HG03135 (cell line): ENCODE results near the gene EXOC8.

Source experiments
- ATAC-seq: cut with Tn5 transposase; IDR thresholded peaks from one replicate; pipeline ENCODE4 v1.9.1; 2021; ENCODE audit warnings: mild to moderate bottlenecking, moderate library complexity; ENCODE audit not compliant: unreplicated experiment

EXOC8 gene

DNA sequence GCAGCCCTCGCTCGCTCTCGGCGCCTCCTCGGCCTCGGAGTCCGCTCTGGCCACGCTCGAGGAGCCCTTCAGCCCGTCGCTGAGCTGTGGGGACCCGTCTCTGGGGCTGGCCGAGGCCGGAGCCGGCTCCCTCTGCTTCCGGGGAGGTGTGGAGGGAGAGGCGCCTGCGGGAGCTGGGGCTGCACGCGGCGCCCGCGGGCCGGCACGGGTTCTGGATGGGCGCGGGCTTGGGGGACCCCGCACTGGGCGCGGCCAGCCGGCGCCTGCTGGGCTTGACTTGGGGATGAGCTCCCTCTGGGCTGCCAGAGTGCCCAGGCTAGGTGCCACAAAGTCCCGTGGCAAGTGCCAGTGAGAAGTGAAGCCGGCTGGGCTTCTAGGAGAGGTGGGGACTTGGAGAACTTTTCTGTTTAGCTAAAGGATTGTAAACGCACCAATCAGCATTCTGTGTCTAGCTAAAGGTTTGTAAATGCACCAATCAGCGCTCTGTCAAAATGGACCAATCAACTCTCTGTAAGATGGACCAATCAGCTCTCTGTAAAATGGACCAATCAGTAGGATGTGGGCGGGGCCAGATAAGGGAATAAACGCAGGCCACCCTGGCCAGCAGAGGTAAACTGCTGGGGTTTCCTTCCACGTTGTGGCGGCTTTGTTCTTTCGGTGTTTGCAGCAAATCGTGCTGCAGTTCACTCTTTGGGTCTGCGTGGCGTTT is 20.2 kb downstream of the EXOC8 start:
- ATAC-seq: no peak

DNA sequence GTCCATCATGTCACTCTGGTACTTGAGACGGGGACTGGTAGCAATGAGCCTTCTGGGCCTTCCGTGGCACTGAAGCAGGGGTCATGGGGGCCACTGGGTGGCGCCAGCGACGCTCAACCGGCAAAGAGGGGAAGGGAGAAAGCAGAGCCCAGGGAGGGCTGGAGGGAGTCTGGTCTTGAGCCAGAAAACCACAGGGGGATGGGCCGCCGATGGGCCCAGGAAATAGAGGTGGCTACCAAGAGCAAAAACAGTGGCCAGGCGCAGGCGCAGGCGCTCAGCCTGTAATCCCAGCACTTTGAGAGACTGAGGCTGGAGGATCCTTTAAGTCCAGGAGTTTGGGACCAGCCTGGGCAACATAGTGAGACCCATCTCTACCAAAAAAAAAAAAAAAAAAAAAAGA is 21.8 kb downstream of the EXOC8 start:
- no peak for ATAC-seq

DNA sequence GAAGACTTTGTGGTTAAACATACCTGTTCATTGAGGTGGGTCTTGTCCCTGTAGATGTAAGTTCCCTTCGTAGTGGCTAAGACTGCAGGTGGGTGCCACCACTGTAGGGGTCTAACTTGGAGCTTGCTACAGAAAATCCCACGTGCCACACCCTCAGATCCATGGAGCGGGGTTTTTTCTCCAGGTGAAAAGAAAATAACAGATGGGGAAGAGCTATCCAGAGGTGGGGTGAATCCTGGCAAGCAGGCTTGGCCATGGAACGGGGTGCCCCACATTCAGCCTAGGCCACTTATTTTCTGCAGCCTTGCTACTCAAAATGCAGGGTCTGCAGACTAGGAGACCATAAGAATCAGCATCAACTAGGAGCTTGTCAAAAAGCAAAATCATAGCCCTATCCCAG is 24.0 kb downstream of the EXOC8 start:
- no peak for ATAC-seq

DNA sequence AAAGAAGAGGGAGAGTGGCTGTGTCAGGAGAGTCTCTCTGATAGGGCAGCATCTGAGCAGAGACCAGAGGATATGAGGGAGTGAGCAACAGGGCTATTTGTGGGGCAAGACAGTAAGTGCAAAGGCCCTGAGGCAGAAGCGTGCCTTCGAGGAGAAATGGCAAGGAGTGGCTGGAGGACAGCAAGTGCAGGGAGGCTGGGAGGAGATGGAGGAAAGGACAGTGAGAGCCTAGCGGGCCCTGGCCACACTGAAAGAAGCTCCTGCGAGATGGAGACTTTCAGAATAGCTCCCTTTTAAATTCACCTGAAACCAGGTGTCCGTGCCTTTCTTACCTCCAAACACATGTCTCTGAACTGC is 25.2 kb downstream of the EXOC8 start:
- no peak for ATAC-seq

DNA sequence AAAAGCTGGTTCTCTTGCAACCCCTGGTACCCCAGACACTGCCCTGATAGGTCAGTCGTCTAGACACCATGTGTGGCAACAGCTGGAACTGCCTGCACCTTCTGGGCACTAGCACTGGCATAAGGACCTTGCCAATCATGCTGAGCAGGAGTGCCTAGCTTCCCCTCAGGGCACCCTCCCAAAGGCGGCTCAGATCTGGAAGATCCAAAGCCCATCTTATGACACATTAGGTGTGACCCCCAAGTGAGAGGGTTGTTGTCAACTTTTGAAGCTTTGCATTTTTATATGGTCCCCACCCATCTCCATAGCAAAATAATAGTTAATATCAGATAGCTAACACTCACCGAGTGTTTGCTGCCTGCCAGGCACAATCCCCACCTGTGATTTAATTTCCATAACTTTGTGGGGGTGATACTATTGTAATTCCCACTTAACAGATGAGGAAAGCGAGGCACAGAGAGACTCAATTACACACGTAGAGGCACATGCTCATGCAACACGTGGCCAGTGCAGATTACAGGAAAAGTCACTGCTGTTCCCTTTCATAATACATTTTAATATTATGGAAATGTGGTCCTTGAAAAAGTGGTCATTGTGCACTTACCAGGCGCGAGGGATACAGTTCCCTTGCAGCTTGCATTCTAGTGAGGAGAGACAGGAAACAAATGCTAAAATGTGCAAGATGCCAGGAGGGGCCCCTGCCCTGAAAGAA is 25.8 kb downstream of the EXOC8 start:
- ATAC-seq: no peak

DNA sequence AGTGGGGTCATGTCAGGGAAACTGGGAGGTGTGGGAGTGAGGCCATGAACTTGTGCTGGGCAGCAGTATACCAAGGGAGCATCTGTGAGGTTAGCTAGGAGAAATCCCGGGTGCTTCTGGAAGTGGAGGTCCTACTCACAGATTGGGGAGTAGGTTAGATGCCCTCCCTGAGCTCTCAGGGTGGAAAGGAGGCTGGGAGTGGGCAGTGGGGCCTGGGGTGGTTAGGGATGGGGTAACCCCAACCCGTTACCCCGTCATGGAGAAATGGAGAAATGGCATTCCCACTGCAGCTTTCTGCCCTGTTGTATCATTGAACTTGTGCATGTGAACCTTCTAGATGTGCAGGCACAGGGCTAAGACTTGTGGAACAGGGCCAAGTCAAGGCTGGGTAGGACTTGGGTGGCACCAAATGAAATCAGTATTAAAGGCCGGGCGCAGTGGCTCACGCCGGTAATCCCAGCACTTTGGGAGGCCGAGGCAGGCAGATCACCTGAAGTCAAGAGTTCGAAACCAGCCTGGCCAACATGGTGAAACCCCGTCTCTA is 27.2 kb downstream of the EXOC8 start:
- no peak for ATAC-seq

DNA sequence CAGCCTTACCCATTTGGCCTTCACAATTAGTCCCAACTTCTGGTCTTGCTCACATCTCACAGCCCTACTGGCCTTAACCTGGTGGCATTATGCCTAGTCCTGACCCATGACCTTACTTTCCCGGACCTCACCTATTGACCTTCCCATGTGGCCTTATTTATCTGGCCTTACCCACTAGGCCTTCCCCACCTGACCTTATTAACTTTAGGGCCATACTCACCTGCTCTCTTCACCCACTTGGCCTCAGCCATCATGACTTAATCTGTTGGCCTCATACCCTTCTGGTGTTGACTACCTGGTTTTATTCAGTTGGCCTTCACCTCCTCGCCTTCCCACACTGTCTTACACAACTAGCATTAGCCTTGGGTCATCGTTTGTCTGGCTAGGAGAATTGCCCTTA is 35.7 kb downstream of the EXOC8 start:
- no peak for ATAC-seq

DNA sequence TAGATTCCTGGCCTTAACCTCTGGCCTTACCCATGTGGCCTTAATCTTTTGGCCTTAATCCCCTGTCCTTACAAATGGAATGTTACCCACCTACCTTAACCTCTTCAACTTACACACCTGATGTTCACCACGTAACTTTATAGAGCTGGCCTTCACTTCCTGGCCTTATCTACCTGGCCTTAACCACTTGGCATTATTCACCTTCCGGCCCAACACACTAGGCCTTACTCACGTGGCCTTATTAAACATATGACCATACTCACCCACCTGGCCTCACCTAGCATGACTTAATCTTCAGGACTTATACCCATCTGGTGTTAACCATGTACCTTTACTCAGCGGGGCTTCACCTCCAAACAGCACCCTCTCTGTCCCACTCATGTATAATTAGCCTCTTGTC is 41.7 kb downstream of the EXOC8 start:
- no peak for ATAC-seq

DNA sequence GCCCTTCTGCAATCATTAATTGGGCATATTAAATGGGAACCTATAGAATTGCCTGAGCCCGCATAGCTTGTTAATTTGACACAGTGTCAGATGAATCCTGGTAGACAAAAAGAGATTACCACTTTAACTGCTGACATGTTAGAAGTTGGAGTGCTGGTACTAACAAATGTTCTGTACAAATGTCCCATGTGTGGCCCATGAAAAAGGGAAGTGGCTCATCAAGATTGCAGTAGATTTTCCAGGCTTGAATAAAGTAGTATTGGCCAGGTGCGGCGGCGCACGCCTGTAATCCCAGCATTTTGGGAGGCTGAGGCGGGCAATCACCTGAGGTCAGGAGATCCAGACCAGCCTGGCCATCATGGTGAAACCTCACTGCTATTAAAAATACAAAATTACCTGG is 51.0 kb downstream of the EXOC8 start:
- ATAC-seq: no peak

DNA sequence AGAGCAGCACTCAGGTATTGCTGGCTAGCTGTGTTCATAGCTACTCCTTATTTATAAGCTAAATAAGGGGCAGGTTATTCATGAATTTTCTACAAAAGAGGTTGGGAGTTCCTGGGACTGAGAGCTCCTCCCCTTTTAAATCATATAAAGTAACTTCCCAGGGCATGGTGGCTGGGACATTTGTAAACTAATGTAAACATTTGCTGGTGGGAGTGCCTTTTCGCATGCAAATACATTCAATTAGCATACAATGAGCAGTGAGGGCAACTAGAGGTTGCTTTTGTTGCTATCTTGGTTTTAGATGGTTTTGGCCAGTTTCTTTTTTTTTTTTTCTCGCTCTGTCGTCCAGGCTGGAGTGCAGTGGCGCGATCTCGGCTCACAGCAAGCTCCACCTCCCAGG is 53.2 kb downstream of the EXOC8 start:
- no peak for ATAC-seq
